Dermis blood vessel endothelial cell (primary cell): ENCODE measurements around the gene NME9. TPM values are rescaled to one million over a fixed set of nuclear protein-coding genes. Genes with fewer than 3 reads are reported as not detected.

Source experiments
- DNase-seq: peaks from one replicate; pipeline ENCODE4 v3.0.0; 2010
- total RNA-seq: library from RNA; depleted of rRNA; stranded (reverse); fragments of >200 nt; gene quantifications from 2 replicates; pipeline ENCODE4 v1.2.3, GENCODE V29; 2014

The NME9 gene
- total RNA-seq, 1 donor from 2014 or later, result not detected

- no peak for DNase-seq
Observed at GRCh38 chr3:138361561-138361971, 31.9 kb upstream of the NME9 start.

GRCh38 chr3:138360869-138361525 lies 31.3 kb upstream of the NME9 start:
- no peak for DNase-seq

GRCh38 chr3:138359919-138360868 lies 30.5 kb upstream of the NME9 start:
- no peak for DNase-seq

GRCh38 chr3:138359148-138359918 lies 29.7 kb upstream of the NME9 start:
- no peak for DNase-seq

GRCh38 chr3:138356730-138357405 lies 27.2 kb upstream of the NME9 start:
- DNase-seq, result no peak

- no peak for DNase-seq
Observed at GRCh38 chr3:138355071-138355470, 25.4 kb upstream of the NME9 start.

- DNase-seq, result no peak
Observed at GRCh38 chr3:138354376-138354775, 24.7 kb upstream of the NME9 start.

GRCh38 chr3:138351916-138352550 lies 22.4 kb upstream of the NME9 start:
- DNase-seq, result no peak

GRCh38 chr3:138351151-138351550 lies 21.5 kb upstream of the NME9 start:
- DNase-seq, result no peak

GRCh38 chr3:138349926-138350665 lies 20.4 kb upstream of the NME9 start:
- DNase-seq, result no peak

- DNase-seq, result peak; percentile 21
Observed at GRCh38 chr3:138348754-138349739, 19.4 kb upstream of the NME9 start.

GRCh38 chr3:138347960-138348753 lies 18.5 kb upstream of the NME9 start, which contains the start of gene MRAS:
Gene MRAS, plus strand, starts transcription at chr3:138348579. Its CDS starts 24,305 bp downstream, at chr3:138372884.
- peak; percentile 64 for DNase-seq

- DNase-seq, result no peak
Observed at GRCh38 chr3:138344754-138345153, 15.1 kb upstream of the NME9 start.

GRCh38 chr3:138340511-138340910 lies 10.9 kb upstream of the NME9 start:
- DNase-seq, result no peak

- no peak for DNase-seq
Observed at GRCh38 chr3:138338811-138339210, 9.2 kb upstream of the NME9 start.

- DNase-seq, result no peak
Observed at GRCh38 chr3:138338244-138338643, 8.6 kb upstream of the NME9 start.

GRCh38 chr3:138336454-138336999 lies 6.9 kb upstream of the NME9 start:
- DNase-seq, result no peak

- DNase-seq, result no peak
Observed at GRCh38 chr3:138334608-138335007, 5.0 kb upstream of the NME9 start.
